Measurements from ENCODE around the gene KCNK16.

DNA sequence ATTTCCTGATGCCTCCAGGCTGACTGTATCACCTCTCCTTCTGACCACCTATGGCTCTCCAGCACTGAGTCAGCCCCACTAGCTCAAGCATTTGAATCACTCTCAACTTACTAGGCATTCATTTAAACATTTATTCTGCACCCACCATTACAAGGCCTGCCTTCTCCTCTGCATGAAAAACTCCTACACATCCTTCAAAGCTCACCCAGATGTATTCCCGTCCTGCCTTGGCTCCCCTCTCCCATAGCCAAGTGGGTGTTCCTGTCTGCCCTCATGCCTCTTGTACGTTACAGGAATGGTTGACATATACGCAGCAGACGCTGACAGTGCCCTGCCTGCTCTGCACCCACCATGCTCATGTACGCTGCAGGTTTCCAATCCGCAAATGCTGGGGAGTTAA is 29.9 kb downstream of the KCNK16 start:
- TF ChIP-seq, protein P1, sequence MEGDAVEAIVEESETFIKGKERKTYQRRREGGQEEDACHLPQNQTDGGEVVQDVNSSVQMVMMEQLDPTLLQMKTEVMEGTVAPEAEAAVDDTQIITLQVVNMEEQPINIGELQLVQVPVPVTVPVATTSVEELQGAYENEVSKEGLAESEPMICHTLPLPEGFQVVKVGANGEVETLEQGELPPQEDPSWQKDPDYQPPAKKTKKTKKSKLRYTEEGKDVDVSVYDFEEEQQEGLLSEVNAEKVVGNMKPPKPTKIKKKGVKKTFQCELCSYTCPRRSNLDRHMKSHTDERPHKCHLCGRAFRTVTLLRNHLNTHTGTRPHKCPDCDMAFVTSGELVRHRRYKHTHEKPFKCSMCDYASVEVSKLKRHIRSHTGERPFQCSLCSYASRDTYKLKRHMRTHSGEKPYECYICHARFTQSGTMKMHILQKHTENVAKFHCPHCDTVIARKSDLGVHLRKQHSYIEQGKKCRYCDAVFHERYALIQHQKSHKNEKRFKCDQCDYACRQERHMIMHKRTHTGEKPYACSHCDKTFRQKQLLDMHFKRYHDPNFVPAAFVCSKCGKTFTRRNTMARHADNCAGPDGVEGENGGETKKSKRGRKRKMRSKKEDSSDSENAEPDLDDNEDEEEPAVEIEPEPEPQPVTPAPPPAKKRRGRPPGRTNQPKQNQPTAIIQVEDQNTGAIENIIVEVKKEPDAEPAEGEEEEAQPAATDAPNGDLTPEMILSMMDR (IDR thresholded peaks at IDR 0.05), result no peak
- no peak for TF ChIP-seq POLR2A (IDR thresholded peaks at IDR 0.05)
- TF ChIP-seq EP300 (IDR thresholded peaks at IDR 0.05), result no peak
